Upper lobe of left lung (tissue), 6 donors: ENCODE data around the gene CPNE5. TPM values are rescaled to one million over a fixed set of nuclear protein-coding genes. Genes with fewer than 3 reads are reported as not detected.

Experiments
- ATAC-seq, 2 donors: fragments of 200-7000 bp; cut with Tn5 transposase; one replicate each; pipeline ENCODE4 v1.9.1; 2022; ENCODE audit warnings: mild to moderate bottlenecking in 2 of 2, moderate library complexity in 2 of 2; ENCODE audit not compliant: low FRiP score in 2 of 2
- DNase-seq, 2 donors: peaks; one replicate each; pipeline ENCODE4 v3.0.0-alpha.2; 2019 to 2020
- H3K27ac ChIP-seq, 4 donors: fragments of 200-600 bp; sonication (generic); one replicate each; pipeline ENCODE4 v1.5.1; 2016 to 2019
- H3K27me3 ChIP-seq, 4 donors: fragments of 200-600 bp; sonication (generic); one replicate each; pipeline ENCODE4 v1.5.1; 2017 to 2019
- H3K36me3 ChIP-seq, 4 donors: fragments of 200-600 bp; sonication (generic); one replicate each; pipeline ENCODE4 v1.5.1; 2016 to 2019
- H3K4me1 ChIP-seq, 4 donors: fragments of 200-600 bp; sonication (generic); one replicate each; pipeline ENCODE4 v1.5.1; 2018 to 2019
- H3K4me3 ChIP-seq, 4 donors: fragments of 200-600 bp; sonication (generic); one replicate each; pipeline ENCODE4 v1.5.1; 2017 to 2019; ENCODE audit warnings: mild to moderate bottlenecking in 2 of 4, moderate library complexity in 1 of 4
- H3K9me3 ChIP-seq, 4 donors: fragments of 200-600 bp; sonication (generic); one replicate each; pipeline ENCODE4 v1.5.1; 2018 to 2019
- EP300 ChIP-seq, 4 donors: sonication (generic); formaldehyde crosslinking; IDR thresholded peaks; one replicate each; pipeline ENCODE4 v1.5.1; 2017; ENCODE audit warnings: antibody characterized with exemption in 4 of 4, control low read depth in 2 of 4
- POLR2A ChIP-seq, 4 donors: fragments of 450-650 bp; IDR thresholded peaks; one replicate each; pipeline ENCODE4 v1.5.1; 2016 to 2017; ENCODE audit warnings: antibody characterized with exemption in 4 of 4, mild to moderate bottlenecking in 2 of 4
- POLR2AphosphoS5 ChIP-seq, 2 donors: sonication (generic); formaldehyde crosslinking; IDR thresholded peaks; one replicate each; pipeline ENCODE4 v1.5.1; 2017; ENCODE audit warnings: antibody characterized with exemption in 2 of 2
- WGBS, 2 donors: methylation state at CpG; one replicate each; pipeline ENCODE4 v1.1.5; 2017 to 2018; 5-methylcytosine and 5-hydroxymethylcytosine counted together
- total RNA-seq, 6 donors: library from RNA; depleted of rRNA in 4 of 6; stranded (reverse); fragments of >200 nt in 4 of 6; gene quantifications; one replicate each; pipeline versions ENCODE4 v1.1.0 to v1.2.1, GENCODE V29; 2016 to 2021
- TF ChIP-seq, protein P1 (sequence below), 6 experiments: fragments of 450-650 bp in 4 of 6; fragments of 200-600 bp in 2 of 6; sonication (generic) in 2 of 6; IDR thresholded peaks; one replicate each; pipeline ENCODE4 v1.5.1; 2016 to 2019; ENCODE audit warnings: antibody characterized with exemption in 6 of 6
- donor health status: DM: no; HTN: no; CAD: no; lungs with moderate emphysema.
- donor health status: DM: no; HTN: yes; CAD: no; lungs with severe emphysema.

CPNE5 gene
- total RNA-seq, 6 donors from 2014 or later: 0.89 to 5.4 (median 2.5) TPM

DNA sequence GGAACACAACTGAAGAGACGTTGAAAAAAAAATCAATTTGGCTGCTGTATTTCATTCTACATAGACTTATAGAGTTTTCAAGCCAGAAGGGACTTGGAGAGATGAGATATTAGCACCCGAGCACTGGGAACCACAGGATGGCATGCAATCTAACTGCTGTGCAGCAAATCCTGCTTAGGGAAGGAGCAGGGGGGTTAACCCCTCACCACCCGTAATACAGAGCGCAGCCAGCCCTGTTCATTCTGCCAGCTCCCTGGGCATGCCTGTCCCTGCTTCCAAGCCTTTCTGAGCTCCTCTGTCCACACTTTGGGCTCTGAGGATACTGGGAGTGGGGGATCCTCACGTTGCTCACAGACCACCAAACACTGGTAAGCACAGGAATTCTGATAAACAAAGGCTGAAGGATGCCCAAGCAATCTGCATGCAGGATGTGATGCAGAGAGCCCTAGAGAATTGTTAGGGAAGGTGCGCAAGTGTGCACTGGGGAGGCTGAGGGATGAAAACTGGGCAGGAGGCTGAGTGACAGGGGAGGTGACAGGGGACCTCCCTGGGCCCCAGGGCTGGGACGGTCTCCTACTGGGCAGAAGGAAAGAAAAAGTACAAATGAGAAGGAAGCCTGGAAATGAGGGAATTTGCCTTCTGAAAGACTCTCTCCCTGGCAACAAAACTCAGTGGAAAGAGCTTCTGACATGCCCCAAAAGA lies 34.0 kb downstream of the CPNE5 start:
- no peaks in the 10 kb centered on the region for H3K9me3 ChIP-seq
- TF ChIP-seq POLR2AphosphoS5 (IDR thresholded peaks at IDR 0.05) (no peak), EP300 (IDR thresholded peaks at IDR 0.05) (no peak), POLR2A (IDR thresholded peaks at IDR 0.05) (no peak)
- TF ChIP-seq, protein P1, sequence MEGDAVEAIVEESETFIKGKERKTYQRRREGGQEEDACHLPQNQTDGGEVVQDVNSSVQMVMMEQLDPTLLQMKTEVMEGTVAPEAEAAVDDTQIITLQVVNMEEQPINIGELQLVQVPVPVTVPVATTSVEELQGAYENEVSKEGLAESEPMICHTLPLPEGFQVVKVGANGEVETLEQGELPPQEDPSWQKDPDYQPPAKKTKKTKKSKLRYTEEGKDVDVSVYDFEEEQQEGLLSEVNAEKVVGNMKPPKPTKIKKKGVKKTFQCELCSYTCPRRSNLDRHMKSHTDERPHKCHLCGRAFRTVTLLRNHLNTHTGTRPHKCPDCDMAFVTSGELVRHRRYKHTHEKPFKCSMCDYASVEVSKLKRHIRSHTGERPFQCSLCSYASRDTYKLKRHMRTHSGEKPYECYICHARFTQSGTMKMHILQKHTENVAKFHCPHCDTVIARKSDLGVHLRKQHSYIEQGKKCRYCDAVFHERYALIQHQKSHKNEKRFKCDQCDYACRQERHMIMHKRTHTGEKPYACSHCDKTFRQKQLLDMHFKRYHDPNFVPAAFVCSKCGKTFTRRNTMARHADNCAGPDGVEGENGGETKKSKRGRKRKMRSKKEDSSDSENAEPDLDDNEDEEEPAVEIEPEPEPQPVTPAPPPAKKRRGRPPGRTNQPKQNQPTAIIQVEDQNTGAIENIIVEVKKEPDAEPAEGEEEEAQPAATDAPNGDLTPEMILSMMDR (IDR thresholded peaks at IDR 0.05): no peak
- H3K36me3 ChIP-seq: no peaks in the 10 kb centered on the region
- no peaks in the 10 kb centered on the region for H3K27me3 ChIP-seq
- H3K4me3 ChIP-seq: no peak overlapping the region
- H3K27ac ChIP-seq: no peak overlapping the region
- no peak for DNase-seq
- no peaks in the 10 kb centered on the region for H3K4me1 ChIP-seq
- no peak for ATAC-seq
- WGBS, 2 donors: 64 to 66% methylated on average over 6 to 7 of the region's 7 CpGs

- no peak for DNase-seq
- Histone ChIP-seq H3K4me1 (no peaks in the 10 kb centered on the region), H3K9me3 (no peaks in the 10 kb centered on the region), H3K4me3 (no peak overlapping the region), H3K36me3 (no peaks in the 10 kb centered on the region), H3K27ac (no peak overlapping the region), H3K27me3 (no peaks in the 10 kb centered on the region)
- 61 to 69% methylated on average over 3 of the region's 3 CpGs for WGBS, 2 donors
- no peak for TF ChIP-seq POLR2AphosphoS5 (IDR thresholded peaks at IDR 0.05)
- TF ChIP-seq, protein P1 (IDR thresholded peaks at IDR 0.05): no peak
- ATAC-seq: no peak
Observed at GRCh38 chr6:36804563-36804962, 34.7 kb downstream of the CPNE5 start.

- Histone ChIP-seq H3K9me3 (no peaks in the 10 kb centered on the region), H3K27me3 (no peaks in the 10 kb centered on the region), H3K27ac (no peak overlapping the region), H3K36me3 (no peaks in the 10 kb centered on the region), H3K4me3 (no peak overlapping the region), H3K4me1 (no peaks in the 10 kb centered on the region)
- no peak for DNase-seq
- 68 to 81% methylated on average over 1 of the region's 1 CpG for WGBS, 2 donors
- ATAC-seq: no peak
- TF ChIP-seq, protein P1 (IDR thresholded peaks at IDR 0.05): no peak
- TF ChIP-seq POLR2AphosphoS5 (IDR thresholded peaks at IDR 0.05) (no peak), POLR2A (IDR thresholded peaks at IDR 0.05) (no peak), EP300 (IDR thresholded peaks at IDR 0.05) (no peak)
Observed at GRCh38 chr6:36803908-36804307, 35.3 kb downstream of the CPNE5 start.

DNA sequence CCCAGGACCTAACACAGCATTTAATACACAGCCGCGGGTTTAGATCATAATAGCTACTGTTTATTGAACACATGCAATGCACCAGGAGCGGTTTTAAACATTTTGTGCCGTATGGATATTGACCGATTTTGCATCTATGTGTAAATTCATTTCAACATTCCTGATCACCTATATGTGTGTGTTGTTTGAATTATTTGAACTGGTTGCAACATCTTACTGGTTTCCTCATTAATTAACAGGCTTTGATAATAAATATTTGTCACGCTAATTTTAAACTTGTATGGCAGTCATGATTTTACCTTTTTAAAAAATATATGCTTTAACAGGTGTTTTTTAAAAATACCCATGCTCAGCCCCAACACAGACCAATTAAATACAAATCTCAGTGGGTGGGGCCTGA lies 35.8 kb downstream of the CPNE5 start:
- Histone ChIP-seq H3K27ac (no peak overlapping the region), H3K27me3 (no peaks in the 10 kb centered on the region), H3K4me3 (no peak overlapping the region), H3K9me3 (no peaks in the 10 kb centered on the region), H3K4me1 (no peaks in the 10 kb centered on the region), H3K36me3 (no peaks in the 10 kb centered on the region)
- 94 to 100% methylated on average over 6 of the region's 6 CpGs for WGBS, 2 donors
- DNase-seq (no peak), ATAC-seq (no peak)
- no peak for TF ChIP-seq EP300 (IDR thresholded peaks at IDR 0.05)
- TF ChIP-seq POLR2AphosphoS5 (IDR thresholded peaks at IDR 0.05): no peak
- TF ChIP-seq, protein P1 (IDR thresholded peaks at IDR 0.05): no peak
- no peak for TF ChIP-seq POLR2A (IDR thresholded peaks at IDR 0.05)
